GM12878 (cell line): ENCODE results near the gene P2RX1. TPM values are rescaled to one million over a fixed set of nuclear protein-coding genes. Genes with fewer than 3 reads are reported as not detected.

Experiments
- ATAC-seq: fragments of 200-7000 bp; cut with Tn5 transposase; 3 replicates; pipeline ENCODE4 v1.9.1; 2020; ENCODE audit warnings: mild to moderate bottlenecking, moderate library complexity
- BruUV-seq: library from RNA; stranded (reverse); fragments of 400-500 nt; replicated peaks from 2 replicates; lab custom pipeline; 2021; lab: Mats Ljungman, UMichigan
- CTCF ChIA-PET: fragments of 300-600 bp; sonication (Branson Sonifier 250); formaldehyde crosslinking; extraction: SDS; loops from one replicate; lab custom pipeline; 2021; ENCODE audit warnings: inconsistent platforms; lab: Yijun Ruan, JAX
- POLR2A ChIA-PET: fragments of 350-600 bp; formaldehyde crosslinking; extraction: SDS; loops from one replicate; lab custom pipeline; 2021; ENCODE audit warnings: inconsistent platforms; lab: Charles Lee
- RAD21 ChIA-PET: fragments of 300-600 bp; sonication (Branson Sonifier 250); formaldehyde crosslinking; loops from one replicate; lab custom pipeline; 2023; ENCODE audit warnings: antibody characterized with exemption; ENCODE audit not compliant: unreplicated experiment; lab: Charles Lee
- SMC1A ChIA-PET: fragments of 300-600 bp; sonication (Branson Sonifier 250); formaldehyde crosslinking; loops from one replicate; lab custom pipeline; 2023; ENCODE audit not compliant: unreplicated experiment, uncharacterized antibody; lab: Charles Lee
- DNase-seq: peaks from one replicate; pipeline ENCODE4 v3.0.0-alpha.2; 2011; ENCODE audit warnings: low read depth, low spot score
- FAIRE-seq: peaks from 3 replicates; lab custom pipeline; 2011; peaks lifted over from hg19 to GRCh38; lab: Jason Lieb, UNC
- H2AFZ ChIP-seq: 2 replicates; pipeline ENCODE4 v1.6.0; 2011; ENCODE audit warnings: low read depth, low read length, control low read depth; ENCODE audit not compliant: control insufficient read depth
- H3K27ac ChIP-seq: 2 replicates; pipeline ENCODE4 v1.5.1; 2011; ENCODE audit warnings: control low read depth; ENCODE audit not compliant: control insufficient read depth, insufficient read depth
- H3K27me3 ChIP-seq, 2 experiments: replicated peaks in 1 of 2; 2 replicates each; pipeline versions ENCODE4 v1.6.0 to v1.6.1; 2011; ENCODE audit warnings: low read length in 1 of 2; ENCODE audit not compliant: control insufficient read depth in 2 of 2, insufficient read depth in 2 of 2
- H3K36me3 ChIP-seq, 2 experiments: 2 replicates each; pipeline ENCODE4 v1.5.1; 2011; ENCODE audit warnings: low read length in 1 of 2; ENCODE audit not compliant: control insufficient read depth in 2 of 2, insufficient read depth in 2 of 2
- H3K4me1 ChIP-seq: 2 replicates; pipeline ENCODE4 v1.6.1; 2011; ENCODE audit warnings: mild to moderate bottlenecking, low read length, moderate library complexity, mixed read lengths; ENCODE audit not compliant: control insufficient read depth, insufficient read depth
- H3K4me2 ChIP-seq: 2 replicates; pipeline ENCODE4 v1.6.0; 2011; ENCODE audit warnings: control low read depth; ENCODE audit not compliant: control insufficient read depth, insufficient read depth
- H3K4me3 ChIP-seq: fragments of 200-600 bp; sonication (generic); 2 replicates; pipeline ENCODE4 v1.5.1; 2016
- H3K79me2 ChIP-seq: 2 replicates; pipeline ENCODE4 v1.6.0; 2011; ENCODE audit warnings: low read length; ENCODE audit not compliant: control insufficient read depth, insufficient read depth
- H3K9ac ChIP-seq: 2 replicates; pipeline ENCODE4 v1.8.0; 2011; ENCODE audit warnings: low read length, control low read depth, mixed read lengths; ENCODE audit not compliant: control insufficient read depth, insufficient read depth
- H3K9me3 ChIP-seq: replicated peaks from 3 replicates; pipeline ENCODE4 v1.5.1; 2011; ENCODE audit warnings: mild to moderate bottlenecking, low read length; ENCODE audit not compliant: control insufficient read depth, insufficient read depth
- H4K20me1 ChIP-seq: 2 replicates; pipeline ENCODE4 v1.6.0; 2011; ENCODE audit not compliant: control insufficient read depth, insufficient read depth
- BACH1 ChIP-seq: fragments of 450-650 bp; IDR thresholded peaks from 2 replicates; pipeline ENCODE4 v1.6.1; 2017; ENCODE audit warnings: mild to moderate bottlenecking, borderline replicate concordance
- BHLHE40 ChIP-seq, 2 experiments: fragments of 450-650 bp in 1 of 2; IDR thresholded peaks; 2 replicates each; pipeline ENCODE4 v1.6.1; 2011 to 2017; ENCODE audit warnings: low read depth in 2 of 2, borderline replicate concordance in 1 of 2, improper control_type of control experiment in 1 of 2, low read length in 1 of 2, mild to moderate bottlenecking in 1 of 2
- BRCA1 ChIP-seq: IDR thresholded peaks from 2 replicates; pipeline ENCODE4 v1.6.1; 2011; ENCODE audit warnings: low read depth, low read length, improper control_type of control experiment
- DPF2 ChIP-seq: fragments of 450-650 bp; IDR thresholded peaks from 2 replicates; pipeline ENCODE4 v1.6.1; 2017; ENCODE audit warnings: mild to moderate bottlenecking
- GATAD2B ChIP-seq: fragments of 450-650 bp; conservative IDR thresholded peaks from 2 replicates; pipeline ENCODE4 v1.6.1; 2017; ENCODE audit warnings: low read depth, mild to moderate bottlenecking, moderate library complexity
- HDGF ChIP-seq: fragments of 450-650 bp; IDR thresholded peaks from 2 replicates; pipeline ENCODE4 v1.6.1; 2016; ENCODE audit warnings: antibody characterized with exemption
- IKZF2 ChIP-seq, 2 experiments: fragments of 450-650 bp; IDR thresholded peaks; 2 replicates each; pipeline ENCODE4 v1.6.1; 2017; ENCODE audit warnings: mild to moderate bottlenecking in 2 of 2, moderate library complexity in 2 of 2
- MTA3 ChIP-seq: IDR thresholded peaks from 2 replicates; pipeline ENCODE4 v1.6.1; 2012; ENCODE audit warnings: low read length, inconsistent platforms, borderline replicate concordance
- SREBF2 ChIP-seq: IDR thresholded peaks from 2 replicates; pipeline ENCODE4 v1.6.1; 2012; ENCODE audit warnings: mild to moderate bottlenecking, low read length
- TAF1 ChIP-seq: IDR thresholded peaks from 2 replicates; pipeline ENCODE4 v1.6.1; 2011; ENCODE audit warnings: mild to moderate bottlenecking, low read depth, low read length, borderline replicate concordance
- ZBTB33 ChIP-seq: fragments of 450-650 bp; IDR thresholded peaks from 2 replicates; pipeline ENCODE4 v1.6.1; 2017; ENCODE audit warnings: mild to moderate bottlenecking
- WGBS: methylation state at CpG from one replicate; pipeline ENCODE4 v1.1.6; 2016; ENCODE audit warnings: low lambda C conversion rate; ENCODE audit not compliant: insufficient replicate concordance, insufficient coverage; ENCODE audit errors: missing lambda C conversion rate; 5-methylcytosine and 5-hydroxymethylcytosine counted together
- in situ Hi-C: fragments of 300-500 bp; cut with MboI; formaldehyde crosslinking; loops from 9 replicates; pipeline ENCODE4 v1.14.3; 2018; ENCODE audit warnings: mixed read lengths
- intact Hi-C: fragments of 100-400 bp; cut with micrococcal nuclease; formaldehyde crosslinking; loops from one replicate; pipeline ENCODE4 v1.14.2; 2022; ENCODE audit not compliant: unreplicated experiment
- polyA plus RNA-seq, 11 experiments: library from polyadenylated mRNA; depleted of rRNA in 4 of 11; unstranded in 6 of 11; stranded (reverse) in 5 of 11; fragments of >200 nt; fragmentation: Nextera tagmentation in 4 of 11; fragmentation: Illumina TruSeq in 1 of 11; extraction: Ambion mirVana in 4 of 11; extraction: Trizol in 1 of 11; gene quantifications; 1 replicate in 1 of 11; 2 replicates in 10 of 11; pipeline versions ENCODE4 v1.2.1 to v1.2.3, GENCODE V29; 2011 to 2016; ENCODE audit warnings: inconsistent platforms in 2 of 11, missing spikeins in 2 of 11, low read depth in 1 of 11
- total RNA-seq, 4 experiments: library from RNA; depleted of rRNA in 3 of 4; stranded (reverse); fragments of >200 nt in 3 of 4; fragmentation: Illumina TruSeq in 1 of 4; extraction: Trizol in 1 of 4; gene quantifications; 2 replicates each; pipeline versions ENCODE4 v1.2.1 to v1.2.3, GENCODE V29; 2013 to 2021
- TF ChIP-seq, protein P1 (sequence below): fragments of 450-650 bp; conservative IDR thresholded peaks from 2 replicates; pipeline ENCODE4 v1.6.1; 2017; ENCODE audit warnings: mild to moderate bottlenecking, moderate library complexity
- TF ChIP-seq, protein P2 (sequence below): fragments of 450-650 bp; IDR thresholded peaks from 2 replicates; pipeline ENCODE4 v1.6.1; 2016; ENCODE audit warnings: mild to moderate bottlenecking

The P2RX1 gene
- total and polyA plus RNA-seq, 10 of the 15 experiments (the other 5 are each of a cell fraction or from before 2014, with no cell fraction given), result 0.12 to 6.2 (median 3.4) TPM

GRCh38 chr17:3893003-3893719 is 23.1 kb downstream of the P2RX1 start, which contains the start of gene CAMKK1 (continued):
- TF ChIP-seq BRCA1 (no peak), IKZF2 (IDR thresholded peaks at IDR 0.05) (peak in 1 of 2 experiments; percentile 17; a peak in 1 of 4 replicates), TAF1 (no peak), SREBF2 (no peak)
- TF ChIP-seq, all 136 proteins: peak for 24

DNA sequence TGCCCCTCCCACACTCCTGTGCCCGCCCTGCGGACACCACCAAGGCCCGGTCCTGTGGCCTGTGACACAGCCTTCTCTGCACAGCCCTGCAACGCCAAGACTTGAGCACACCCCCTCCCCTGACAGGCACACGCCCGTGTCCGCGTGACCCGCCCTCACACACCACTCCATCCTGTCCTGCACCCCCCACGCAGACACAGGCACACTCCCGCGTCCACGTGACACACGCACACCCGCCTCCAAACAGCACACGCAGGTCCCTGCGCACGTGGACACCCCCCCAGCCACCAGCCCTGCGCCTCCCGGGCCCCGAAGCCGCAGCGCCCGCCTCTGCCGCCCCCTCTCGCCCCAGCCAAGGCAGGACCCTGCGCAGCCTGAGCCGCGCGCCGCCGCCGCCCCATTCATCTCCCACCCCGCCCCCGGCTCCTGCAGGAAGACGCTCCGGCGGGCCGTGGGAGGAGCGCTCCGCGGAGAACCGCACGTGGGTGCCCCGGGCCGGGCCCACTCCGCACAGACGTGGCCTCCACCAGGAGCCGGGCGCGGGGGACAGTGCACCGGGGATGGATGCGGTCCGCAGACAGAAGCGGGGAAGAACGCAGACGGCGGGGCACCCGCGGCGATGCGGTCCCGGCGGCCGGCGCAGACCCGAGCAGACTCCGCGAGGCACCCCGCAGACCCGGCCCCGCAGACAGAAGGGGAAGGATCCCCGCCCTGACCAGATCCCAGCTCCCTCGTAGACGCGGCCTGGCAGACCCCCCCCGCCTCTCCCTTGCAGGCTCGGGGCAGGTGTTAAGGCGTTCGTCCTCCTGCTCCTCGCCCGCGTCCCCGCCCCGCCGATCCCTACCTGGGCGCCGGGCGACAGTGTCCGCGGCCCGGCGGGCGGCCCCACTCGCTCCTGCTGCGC is 23.9 kb downstream of the P2RX1 start:
- peak overlapping the region; percentile 63 for H2AFZ ChIP-seq
- BruUV-seq, result no TSS peak
- intact Hi-C loops (no loop called here), in situ Hi-C loops (no loop called here)
- peak overlapping the region; percentile 74; the same call in 1 of the 2 replicates for H3K4me3 ChIP-seq
- H3K79me2 ChIP-seq, result no peaks in the 10 kb centered on the region
- DNase-seq (no peak), ATAC-seq (peak; percentile 25), FAIRE-seq (no peak)
- SMC1A ChIA-PET, result no interaction called here
- H3K4me1 ChIP-seq, result peaks cover 3% of the 10 kb centered on the region
- H3K4me2 ChIP-seq, result peak overlapping the region; percentile 91
- RAD21 ChIA-PET, result interaction anchor here (0.7 to 1.4 kb wide), 5 partner anchors 19 to 181 kb away, joined by 3 to 6 read pairs (median 4); no protein-coding TSS in a partner anchor
- no peak overlapping the region for H3K27ac ChIP-seq
- CTCF ChIA-PET, result interaction anchor here (1.4 kb wide), 1 partner anchor 47 kb away, joined by 4 read pairs; the partner anchor contains the start of gene NCBP3
- H3K36me3 ChIP-seq, result no peaks in the 10 kb centered on the region
- H3K9ac ChIP-seq, result no peak overlapping the region; the same call in 1 of the 2 replicates
- H3K9me3 ChIP-seq, result no peaks in the 10 kb centered on the region
- POLR2A ChIA-PET, result interaction anchor here (0.5 to 1.7 kb wide), 5 partner anchors 19 to 73 kb away, joined by 3 to 6 read pairs (median 3); partner anchors contain the start of genes NCBP3 and P2RX1
- H4K20me1 ChIP-seq, result no peaks in the 10 kb centered on the region
- peaks cover 0 to 2% of the 10 kb centered on the region in 2 experiments; a peak in 1 of 4 replicates for H3K27me3 ChIP-seq
- WGBS, result 3% methylated on average over 67 of the region's 96 CpGs
- TF ChIP-seq, protein P1, sequence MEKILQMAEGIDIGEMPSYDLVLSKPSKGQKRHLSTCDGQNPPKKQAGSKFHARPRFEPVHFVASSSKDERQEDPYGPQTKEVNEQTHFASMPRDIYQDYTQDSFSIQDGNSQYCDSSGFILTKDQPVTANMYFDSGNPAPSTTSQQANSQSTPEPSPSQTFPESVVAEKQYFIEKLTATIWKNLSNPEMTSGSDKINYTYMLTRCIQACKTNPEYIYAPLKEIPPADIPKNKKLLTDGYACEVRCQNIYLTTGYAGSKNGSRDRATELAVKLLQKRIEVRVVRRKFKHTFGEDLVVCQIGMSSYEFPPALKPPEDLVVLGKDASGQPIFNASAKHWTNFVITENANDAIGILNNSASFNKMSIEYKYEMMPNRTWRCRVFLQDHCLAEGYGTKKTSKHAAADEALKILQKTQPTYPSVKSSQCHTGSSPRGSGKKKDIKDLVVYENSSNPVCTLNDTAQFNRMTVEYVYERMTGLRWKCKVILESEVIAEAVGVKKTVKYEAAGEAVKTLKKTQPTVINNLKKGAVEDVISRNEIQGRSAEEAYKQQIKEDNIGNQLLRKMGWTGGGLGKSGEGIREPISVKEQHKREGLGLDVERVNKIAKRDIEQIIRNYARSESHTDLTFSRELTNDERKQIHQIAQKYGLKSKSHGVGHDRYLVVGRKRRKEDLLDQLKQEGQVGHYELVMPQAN, result 0 out of 2 replicates have a peak, but pooled peaks have one; percentile 48
- TF ChIP-seq MTA3 (no peak), BACH1 (0 out of 2 replicates have a peak, but pooled peaks have one; percentile 1), HDGF (0 out of 2 replicates have a peak, but pooled peaks have one; percentile 39), ZBTB33 (no peak), BHLHE40 (IDR thresholded peaks at IDR 0.05; ENCODE audit: borderline replicate concordance in 1 of 2, low read depth in 2 of 2, low read length in 1 of 2) (peak; percentile 88 to 94), DPF2 (peak; percentile 53; the same call in 1 of the 2 replicates), GATAD2B (peak; percentile 55)
- TF ChIP-seq, protein P2, sequence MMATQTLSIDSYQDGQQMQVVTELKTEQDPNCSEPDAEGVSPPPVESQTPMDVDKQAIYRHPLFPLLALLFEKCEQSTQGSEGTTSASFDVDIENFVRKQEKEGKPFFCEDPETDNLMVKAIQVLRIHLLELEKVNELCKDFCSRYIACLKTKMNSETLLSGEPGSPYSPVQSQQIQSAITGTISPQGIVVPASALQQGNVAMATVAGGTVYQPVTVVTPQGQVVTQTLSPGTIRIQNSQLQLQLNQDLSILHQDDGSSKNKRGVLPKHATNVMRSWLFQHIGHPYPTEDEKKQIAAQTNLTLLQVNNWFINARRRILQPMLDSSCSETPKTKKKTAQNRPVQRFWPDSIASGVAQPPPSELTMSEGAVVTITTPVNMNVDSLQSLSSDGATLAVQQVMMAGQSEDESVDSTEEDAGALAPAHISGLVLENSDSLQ, result peak; percentile 48; the same call in 1 of the 2 replicates
